HG03064 (cell line): ENCODE data around the gene POTED.
"Not testable (repeated sequence)": the region's sequence is repeated elsewhere in the genome, so short reads cannot be mapped to it uniquely, and the experiment has no call there.

Experiments used
- ATAC-seq: cut with Tn5 transposase; IDR thresholded peaks from one replicate; pipeline ENCODE4 v1.9.1; 2021; ENCODE audit warnings: low read depth; ENCODE audit not compliant: unreplicated experiment

POTED gene

DNA sequence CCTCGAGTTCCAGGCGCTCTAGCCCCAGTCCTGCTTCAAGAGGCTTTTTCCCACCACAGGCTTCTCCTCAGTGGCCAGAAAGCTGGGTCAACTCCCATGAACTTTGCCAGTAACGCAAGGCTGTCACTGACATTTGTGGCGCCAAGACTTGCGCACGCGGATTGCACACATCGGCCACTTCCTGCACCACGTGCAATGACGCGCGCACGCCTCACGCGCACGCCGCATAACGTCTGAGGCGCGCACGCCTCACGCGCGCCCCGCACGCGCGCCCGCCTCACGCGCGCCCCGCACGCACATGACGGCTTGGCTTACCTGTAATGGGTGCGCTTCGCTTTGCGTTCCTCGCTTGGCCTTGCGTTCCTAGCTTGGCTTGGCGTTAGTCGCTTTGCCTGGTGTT is at the start of gene POTED:
TSS of gene POTED (plus strand) at position 301 of the 400 bp plus-strand sequence. CDS start 452 bp downstream, outside the sequence.
- not testable (repeated sequence) for ATAC-seq

DNA sequence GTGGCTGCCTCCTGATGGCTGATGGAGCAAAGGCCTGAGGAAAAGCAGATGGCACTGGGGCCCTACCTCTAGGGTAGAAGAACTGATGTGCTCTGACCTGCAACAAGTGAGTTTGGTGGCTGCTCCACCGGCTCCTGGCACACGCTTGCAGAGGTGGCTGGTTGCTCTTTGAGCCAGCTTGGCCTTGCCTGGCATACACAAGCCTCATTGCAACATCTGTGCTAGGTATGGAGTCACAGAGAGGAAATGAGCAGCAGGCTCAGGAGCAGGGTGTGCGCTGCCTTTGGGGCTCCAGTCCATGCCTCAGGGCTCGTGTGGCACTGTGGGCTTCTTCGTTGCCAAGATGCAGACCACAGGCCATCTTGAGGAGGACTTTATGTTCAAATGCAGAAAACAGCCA is 40.5 kb downstream of the POTED start:
- ATAC-seq = not testable (repeated sequence)

- not testable (repeated sequence) for ATAC-seq
Measured at GRCh38 chr21:13651746-13652145, 42.2 kb downstream of the POTED start.
